ELF-1 (cell line): ENCODE measurements around the gene COL28A1.
A peak's percentile ranks its signal among the peaks of the same experiment; 100 is the strongest.
"Not testable (repeated sequence)": the region's sequence is repeated elsewhere in the genome, so short reads cannot be mapped to it uniquely, and the experiment has no call there.

Experiments
- DNase-seq: peaks from one replicate; pipeline ENCODE4 v3.0.0-alpha.2; 2016; ENCODE audit warnings: low read depth, low spot score

COL28A1 gene

DNA sequence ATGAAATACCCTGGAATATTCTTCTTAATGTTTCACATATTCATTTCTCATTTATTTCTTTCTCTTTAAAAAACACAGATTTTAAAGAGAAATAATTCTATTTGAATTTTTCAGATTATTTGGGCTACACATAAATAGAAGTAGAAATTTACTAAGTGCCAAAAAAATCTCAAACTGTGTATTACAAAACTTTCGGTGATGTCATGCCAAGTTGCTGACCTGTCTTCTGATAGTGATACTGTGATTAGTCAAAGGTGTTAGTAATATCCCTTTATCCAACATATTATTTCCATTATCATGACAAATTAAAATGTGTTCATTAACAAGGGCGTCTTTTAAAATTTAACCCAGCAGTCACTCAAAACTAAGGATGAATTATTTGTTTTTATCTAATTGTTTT, 60.1 kb downstream of the COL28A1 start:
- DNase-seq = no peak

DNA sequence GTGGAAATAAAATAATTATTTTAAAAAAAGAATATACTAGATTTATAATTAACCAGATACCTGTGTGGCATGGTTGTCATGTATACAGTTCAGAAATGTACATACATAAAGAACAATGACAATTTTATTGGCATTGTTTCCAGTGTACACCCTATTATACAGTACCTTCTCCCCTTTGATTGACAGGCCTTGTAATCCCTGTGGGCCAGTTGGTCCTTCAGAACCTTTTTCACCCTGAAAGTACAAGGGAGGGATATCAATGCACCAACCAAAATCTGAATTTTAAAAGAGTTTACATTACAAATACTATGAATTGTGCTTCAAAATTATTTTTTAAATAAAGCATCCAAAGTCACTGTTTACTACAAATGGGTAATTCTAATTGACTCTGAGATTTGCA, 61.2 kb downstream of the COL28A1 start:
- DNase-seq = no peak

DNA sequence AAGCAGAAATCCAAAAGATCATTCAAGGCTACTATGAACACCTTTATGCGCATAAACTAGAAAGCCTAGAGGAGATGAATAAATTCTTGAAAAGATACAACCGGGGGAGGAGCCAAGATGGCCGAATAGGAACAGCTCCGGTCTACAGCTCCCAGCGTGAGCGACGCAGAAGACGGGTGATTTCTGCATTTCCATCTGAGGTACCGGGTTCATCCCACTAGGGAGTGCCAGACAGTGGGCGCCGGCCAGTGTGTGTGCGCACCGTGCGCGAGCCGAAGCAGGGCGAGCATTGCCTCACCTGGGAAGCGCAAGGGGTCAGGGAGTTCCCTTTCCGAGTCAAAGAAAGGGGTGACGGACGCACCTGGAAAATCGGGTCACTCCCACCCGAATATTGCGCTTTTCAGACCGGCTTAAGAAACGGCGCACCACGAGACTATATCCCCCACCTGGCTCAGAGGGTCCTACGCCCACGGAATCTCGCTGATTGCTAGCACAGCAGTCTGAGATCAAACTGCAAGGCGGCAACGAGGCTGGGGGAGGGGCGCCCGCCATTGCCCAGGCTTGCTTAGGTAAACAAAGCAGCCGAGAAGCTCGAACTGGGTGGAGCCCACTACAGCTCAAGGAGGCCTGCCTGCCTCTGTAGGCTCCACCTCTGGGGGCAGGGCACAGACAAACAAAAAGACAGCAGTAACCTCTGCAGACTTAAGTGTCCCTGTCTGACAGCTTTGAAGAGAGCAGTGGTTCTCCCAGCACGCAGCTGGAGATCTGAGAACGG, 70.5 kb downstream of the COL28A1 start:
- not testable (repeated sequence) for DNase-seq

DNA sequence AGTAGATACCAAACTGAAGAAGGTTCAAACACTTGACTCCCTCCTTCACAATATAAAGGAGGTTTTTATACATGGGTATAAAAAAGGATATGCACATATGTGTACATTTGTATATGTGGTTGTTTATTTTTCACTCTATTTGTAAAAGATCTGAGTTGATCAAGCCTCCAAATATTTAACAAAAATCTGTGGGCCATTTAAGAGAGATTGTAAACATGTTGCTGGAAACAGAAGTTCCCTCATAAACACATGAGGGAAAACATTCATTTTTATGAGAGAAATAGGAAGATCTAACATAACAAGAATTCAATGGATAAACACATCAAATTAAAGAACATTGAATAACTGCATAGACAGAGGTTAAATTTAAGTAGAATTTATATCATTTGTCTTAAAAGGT, 81.7 kb downstream of the COL28A1 start:
- DNase-seq = no peak

DNA sequence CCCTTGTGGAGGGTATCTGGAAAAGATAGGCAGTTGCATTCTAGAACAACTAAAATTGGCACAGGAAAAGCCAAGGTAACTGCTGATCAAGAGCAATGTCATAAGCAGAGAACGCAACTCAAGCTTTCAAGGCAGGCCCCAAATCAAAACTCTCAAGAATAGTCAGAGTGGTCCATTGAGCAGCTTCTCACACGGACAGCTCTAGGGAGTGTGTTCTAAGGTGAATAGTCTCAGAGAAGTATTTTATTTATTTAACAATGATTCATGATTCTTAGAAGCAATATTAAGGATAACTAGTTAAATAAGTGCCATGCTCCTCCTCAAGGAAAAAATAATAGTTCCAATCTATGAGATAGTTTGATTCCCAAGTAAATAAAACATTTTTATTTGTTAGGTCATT, 83.0 kb downstream of the COL28A1 start:
- no peak for DNase-seq

DNA sequence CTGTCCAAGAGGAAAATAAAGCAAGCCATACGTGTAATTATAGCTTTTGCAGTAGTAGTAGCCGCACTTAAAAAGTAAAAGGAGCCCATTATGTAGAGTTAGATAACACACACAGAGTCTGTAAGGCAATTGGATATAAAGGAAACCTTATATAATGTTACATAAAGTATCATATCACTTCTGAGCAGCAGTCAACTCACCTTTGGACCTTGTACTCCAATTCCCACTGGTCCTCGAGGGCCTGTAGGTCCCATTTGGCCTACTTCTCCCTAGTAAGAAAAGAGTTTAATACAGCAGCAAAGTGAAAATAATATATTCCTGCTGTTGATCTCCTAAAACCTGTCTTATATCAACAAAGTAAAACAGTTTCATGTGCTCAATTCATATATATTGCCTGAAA, 83.6 kb downstream of the COL28A1 start:
- DNase-seq = no peak

DNA sequence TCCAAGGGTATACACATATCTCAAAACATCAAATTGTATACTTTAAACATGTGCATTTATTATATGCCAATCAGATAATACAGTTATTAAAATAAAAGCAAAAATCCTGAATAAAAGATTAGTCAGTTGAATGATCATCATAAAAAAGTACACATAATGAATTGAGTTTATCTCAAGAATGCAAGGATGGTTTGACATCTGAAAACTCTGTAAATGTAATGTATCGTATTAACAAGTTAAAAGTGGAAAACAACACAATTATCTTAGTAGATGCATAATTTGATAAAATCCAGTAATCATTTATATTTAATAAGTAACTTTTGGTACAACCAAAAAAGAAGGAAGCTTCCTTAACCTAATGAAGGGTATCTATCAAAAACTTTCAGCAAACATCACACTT, 86.6 kb downstream of the COL28A1 start:
- DNase-seq = no peak

DNA sequence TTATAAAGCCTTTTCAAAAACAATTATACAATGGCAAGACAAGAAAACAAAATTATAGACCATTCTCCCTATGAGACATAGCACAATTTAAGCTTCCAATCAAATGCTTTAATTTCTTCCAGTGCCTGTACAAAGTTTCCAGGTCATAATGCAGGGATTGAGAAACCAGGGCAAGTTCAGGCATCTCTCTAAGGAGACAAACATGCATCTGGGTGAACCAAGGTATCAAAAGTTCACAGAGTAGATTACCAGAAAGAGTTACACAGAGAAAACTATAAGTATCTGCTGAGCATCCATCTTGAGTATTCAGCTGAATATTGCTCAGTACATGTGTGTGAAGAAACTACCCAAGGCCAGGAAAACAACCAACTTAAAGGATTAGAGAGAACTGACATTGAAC, 89.1 kb downstream of the COL28A1 start:
- no peak for DNase-seq

DNA sequence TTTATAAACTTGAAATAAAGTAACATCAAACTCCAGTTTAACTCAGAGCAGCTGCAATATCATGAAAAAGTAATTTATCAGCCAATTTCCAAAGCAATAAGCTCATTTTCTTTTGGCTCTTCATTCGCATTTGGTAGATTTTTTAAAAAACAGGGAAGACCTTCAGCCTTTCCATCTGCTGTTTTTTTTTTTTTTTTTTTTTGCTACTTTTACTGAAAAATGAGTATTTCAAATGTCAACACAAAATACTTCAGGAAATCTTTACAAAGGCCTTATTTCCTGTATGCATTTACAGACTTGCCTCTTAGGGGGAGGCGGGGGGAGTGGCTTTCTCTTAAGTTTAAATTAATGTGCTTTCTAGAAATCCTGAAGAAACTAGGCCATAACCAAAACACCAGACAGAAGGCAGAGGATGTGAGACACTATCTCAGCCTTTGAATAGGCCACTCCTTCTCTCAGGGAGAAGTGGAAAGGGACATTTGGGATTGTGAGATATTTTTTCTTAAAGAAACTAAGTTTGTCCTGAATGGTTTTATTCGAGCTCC, 91.8 kb downstream of the COL28A1 start:
- no peak for DNase-seq

DNA sequence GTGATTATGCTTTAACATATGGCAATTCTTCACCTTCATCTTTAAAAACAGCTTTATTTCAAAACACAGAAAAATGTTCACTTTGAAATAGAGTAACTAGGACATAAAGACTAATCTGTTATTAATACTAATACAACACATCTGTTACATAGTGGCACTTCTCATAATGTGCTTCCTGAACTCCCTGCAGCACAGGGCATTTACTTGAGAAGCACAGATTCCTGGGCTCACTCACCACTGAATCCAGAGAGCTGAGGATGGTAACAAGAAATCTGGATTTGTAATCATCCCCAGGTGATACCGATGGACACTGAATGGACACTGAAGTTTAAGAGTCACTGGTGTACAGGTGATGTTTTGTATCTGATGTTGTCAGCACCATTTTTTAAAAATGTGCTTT, 96.1 kb downstream of the COL28A1 start:
- DNase-seq = no peak

DNA sequence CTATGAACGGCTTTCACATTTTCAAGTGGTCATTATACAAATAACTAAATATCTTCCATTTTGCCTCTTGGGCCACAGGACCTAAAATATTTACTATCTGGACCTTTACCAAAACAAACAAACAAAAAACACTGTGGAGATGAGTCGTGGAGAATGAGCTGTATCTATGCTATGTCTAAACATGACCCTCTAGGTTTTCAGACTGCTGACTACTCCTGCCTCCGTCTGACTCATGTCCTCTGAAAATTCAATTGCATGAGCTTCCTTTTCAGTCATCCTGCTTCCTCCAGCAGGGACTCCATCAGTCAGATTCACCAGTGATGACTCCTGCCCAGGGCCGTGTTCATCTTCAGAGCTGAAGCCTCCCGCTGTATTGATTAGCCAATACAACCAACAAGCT, 96.8 kb downstream of the COL28A1 start:
- DNase-seq = peak; percentile 4

DNA sequence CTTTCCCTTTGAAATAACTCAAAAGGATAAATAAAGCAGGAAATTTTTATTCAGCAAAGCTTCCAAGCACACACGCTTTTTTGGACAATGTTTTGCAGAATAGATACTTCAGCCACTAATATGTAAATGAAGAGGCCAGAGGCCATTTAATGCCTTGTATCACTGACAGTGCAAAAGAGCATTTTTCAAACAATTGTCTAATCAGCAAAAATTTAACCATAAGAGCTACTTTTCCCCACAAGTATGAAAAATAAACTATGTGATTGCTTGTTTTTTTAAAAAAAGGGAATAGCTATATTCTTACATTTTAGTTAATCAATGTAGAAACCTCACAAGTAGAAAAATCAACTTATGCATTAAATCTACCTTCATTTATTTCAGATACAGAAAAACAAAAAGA, 99.7 kb downstream of the COL28A1 start:
- DNase-seq = no peak

DNA sequence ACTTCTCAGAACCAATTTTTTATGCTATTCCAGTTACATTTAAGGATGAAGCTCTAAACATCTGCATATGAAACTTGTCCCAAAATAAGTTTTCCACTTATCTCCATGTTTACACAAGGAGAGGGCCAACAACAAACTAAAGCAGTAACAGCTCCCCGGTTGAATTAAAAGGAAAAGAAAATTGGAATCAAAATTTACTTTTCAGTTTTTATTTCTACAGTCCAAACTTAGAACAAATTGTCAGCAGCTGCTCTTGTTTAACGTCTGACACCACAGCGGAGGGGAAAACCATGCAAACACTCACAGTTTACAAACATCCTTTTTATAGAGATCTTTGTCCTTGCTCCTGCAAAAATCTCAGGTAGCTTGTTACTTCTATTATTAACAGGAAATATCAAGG, 101.3 kb downstream of the COL28A1 start:
- DNase-seq = no peak

DNA sequence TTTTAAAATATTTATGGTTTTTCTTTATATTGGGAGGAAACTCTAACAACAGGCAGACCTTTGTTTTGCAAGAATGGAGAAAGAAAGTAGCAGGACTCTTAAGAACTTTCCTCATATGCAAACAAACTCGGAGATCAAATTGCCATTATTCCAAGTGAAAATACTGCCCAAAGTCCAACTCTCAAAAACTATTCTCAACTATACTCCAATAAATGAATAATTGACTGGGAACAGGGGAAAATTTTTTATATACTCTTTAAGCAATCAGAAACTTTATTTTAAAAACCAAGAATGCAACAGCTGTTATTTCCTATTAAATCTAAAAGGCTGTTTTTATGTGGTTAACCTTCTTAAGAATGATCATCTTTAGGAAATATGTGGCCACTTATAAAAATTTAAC, 101.9 kb downstream of the COL28A1 start:
- DNase-seq = no peak

DNA sequence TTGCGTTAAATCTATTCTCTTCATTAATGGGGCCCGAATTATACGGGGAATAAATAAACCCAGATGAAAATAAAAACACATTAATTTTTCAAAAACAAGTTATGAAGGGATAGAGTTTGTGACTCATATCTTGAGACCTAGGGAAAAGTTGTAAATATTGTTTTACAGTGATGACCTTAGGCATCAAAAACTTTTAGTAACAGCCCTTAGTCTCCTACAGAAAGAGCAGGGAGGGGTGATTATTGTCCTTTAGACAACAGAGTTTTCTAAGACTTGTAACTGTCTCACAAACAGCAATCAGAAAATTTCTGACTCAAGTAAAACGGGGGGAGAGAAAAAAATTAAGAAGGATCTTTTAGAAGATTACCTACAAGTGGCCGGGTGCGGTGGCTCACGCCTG, 102.7 kb downstream of the COL28A1 start:
- DNase-seq = no peak

DNA sequence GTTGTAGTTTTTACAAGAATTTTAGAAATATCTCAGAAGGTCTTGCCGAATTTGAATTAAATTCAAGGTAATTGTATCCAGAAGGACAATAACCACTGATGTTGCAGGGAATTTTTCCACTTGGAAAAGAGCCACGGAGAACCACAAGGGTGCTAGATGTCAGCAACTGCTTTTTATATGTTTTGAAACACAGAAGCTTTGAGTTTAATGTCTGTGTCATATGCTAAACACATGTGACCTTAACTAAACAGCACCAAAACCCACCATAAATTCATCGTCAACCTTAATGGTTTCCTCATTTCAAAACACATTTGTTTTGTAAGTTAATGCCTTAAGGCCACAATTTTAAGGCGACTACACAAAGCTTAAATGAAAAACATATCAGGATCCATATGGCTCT, 106.9 kb downstream of the COL28A1 start:
- DNase-seq = no peak

DNA sequence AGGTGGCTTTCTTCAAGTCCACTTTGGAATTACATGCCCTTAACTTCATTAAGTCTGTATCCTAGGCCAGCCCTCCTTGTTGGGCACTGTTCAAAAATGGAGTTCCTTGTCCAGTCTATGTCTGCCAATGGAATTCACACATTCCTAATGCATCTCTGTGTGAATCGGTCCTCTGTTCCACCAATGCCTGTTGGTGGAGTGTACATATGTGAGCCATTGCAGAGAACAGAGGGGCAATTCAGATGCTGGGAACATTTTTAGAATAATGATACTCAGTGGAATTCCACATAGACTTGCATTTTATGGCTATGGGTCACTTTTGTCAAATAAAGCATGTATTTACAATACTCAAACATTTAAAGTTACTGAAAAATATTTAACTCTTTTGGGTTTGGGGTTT, 108.3 kb downstream of the COL28A1 start:
- DNase-seq = no peak

DNA sequence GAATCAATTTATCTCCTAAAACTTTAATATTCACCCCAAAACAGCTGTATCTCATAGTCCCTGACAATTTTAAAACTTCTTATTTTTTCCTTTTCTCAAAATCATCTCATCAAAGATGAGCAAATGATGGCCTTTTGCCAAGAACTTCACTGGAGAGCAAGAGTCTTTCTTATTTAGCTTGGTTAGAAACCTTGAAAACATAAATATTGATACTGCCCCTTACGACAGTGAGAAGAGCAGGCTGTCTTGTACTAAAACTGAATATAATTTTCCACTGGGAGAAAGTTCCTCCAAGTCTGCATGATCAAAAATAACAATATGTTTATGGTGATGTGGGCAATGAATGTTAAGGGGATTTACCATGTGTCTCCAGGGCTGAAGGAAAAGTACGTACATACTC, 109.0 kb downstream of the COL28A1 start:
- no peak for DNase-seq

DNA sequence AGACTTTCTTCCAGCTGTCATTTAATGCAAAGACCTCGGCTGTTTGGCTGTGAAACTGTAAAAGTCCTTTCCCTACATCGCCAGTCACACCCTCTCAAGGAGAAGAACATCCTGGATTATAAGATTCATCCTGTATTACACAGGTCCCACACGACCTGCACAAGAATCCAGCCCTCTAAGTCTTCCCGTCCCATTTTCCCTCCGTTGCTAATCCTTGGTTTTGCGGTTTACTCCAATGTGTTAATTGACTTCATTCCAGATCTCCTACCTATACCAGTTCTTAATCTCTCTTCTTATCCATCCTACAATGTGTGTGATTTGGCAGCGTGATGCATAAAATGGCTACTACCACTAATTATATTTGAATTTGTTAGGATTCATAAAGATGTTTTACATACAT, 110.4 kb downstream of the COL28A1 start:
- DNase-seq = no peak

DNA sequence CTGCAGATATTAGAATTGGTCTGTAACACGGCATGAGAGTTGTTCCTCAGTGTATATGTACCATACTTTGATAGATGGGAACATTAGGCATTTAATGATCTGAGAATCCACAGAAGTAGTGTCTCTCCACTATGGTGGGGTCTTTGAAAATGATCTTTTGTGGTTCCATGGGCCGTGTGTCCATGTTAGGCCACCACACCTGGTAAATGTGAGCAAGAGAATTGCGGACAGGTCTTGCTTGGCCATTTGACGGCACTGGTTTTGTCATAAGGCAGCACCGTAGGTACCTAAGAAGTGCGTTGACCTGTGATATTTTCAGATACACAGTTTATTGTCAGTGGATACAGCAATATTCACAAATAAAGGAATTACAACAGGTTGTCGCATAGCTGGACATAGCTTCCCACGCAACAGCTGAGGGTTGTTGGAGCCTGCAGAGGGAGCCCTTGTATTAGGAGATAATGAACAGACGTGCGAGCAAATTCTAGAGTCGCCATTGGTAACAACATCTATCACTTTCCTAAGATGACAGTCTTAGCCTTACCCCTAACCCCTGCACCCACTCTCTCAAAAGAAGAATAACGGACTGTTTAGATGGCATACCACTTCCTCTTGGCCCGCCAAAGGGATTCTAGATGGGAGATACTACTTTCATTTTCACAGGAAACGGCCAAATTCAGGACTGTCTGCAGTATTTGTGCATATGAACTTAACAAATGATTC, 111.4 kb downstream of the COL28A1 start:
- DNase-seq = peak; percentile 51

DNA sequence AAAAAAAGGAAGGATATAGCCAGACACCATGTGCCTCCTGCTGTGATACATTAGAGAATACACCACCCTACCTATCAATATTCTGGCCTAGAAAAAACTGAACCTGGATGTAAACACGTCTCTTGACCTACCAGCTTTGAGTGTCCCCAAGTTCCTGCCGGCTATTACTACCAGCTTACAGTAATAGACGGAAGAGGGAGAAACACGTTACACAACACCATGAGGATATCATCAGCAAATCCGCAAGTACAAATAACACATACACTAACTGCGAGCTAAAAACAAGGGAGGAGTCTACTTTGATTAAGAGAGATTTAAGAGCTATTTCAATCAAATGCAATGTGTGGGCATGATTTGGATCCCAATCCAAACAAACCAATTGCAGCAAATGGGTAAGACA, 113.0 kb downstream of the COL28A1 start:
- DNase-seq = no peak

DNA sequence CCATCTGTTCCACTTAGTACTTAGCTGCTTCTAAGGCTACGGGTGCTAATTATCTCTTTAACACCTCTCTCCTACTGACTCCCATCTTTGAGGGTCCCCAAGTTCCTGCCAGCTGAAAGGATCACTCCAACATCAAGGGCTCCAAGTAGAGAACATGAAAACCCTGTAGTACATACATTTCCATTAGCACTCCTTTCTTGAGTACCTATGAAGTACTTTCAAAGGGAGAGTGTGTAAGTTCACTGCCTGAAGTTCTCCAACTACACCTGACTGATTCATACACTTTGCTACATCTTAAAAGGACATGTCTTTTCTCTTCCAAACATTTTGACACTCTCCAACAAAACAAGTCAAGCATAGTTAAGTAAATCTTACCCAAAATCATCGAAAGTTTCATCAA, 113.8 kb downstream of the COL28A1 start:
- no peak for DNase-seq

DNA sequence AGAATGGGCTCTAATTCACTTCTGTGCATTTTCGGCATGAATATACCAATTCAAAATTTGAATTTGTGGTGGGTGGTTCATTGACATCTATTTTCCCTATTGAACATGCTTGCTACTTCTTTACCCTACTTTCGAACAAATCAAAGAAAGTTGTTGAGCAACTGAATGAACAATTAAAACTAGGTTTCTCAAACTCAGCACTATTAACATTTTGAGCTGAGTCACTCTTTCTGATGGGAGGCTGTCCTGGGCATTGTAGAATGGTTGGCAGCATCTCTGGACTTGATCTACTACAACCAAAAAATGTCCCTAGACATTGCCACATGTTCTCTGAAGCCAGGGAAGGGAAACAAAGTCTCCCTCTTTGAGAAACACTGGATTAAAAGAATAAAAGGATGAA, 116.7 kb downstream of the COL28A1 start:
- no peak for DNase-seq
